Breast epithelium (tissue), 3 donors: ENCODE results near the gene SMURF1.

Experiments
- POLR2A ChIP-seq: fragments of 450-650 bp; IDR thresholded peaks from one replicate; pipeline ENCODE4 v1.6.1; 2016; ENCODE audit warnings: antibody characterized with exemption, mild to moderate bottlenecking, moderate library complexity
- POLR2AphosphoS5 ChIP-seq, 3 donors: sonication (generic); formaldehyde crosslinking; IDR thresholded peaks; one replicate each; pipeline ENCODE4 v1.6.1; 2017; ENCODE audit warnings: antibody characterized with exemption in 3 of 3
- TF ChIP-seq, protein P1 (sequence below), 3 donors: fragments of 450-650 bp; IDR thresholded peaks; one replicate each; pipeline ENCODE4 v1.5.1; 2016 to 2017; ENCODE audit warnings: antibody characterized with exemption in 3 of 3, mild to moderate bottlenecking in 3 of 3, moderate library complexity in 3 of 3

DNA sequence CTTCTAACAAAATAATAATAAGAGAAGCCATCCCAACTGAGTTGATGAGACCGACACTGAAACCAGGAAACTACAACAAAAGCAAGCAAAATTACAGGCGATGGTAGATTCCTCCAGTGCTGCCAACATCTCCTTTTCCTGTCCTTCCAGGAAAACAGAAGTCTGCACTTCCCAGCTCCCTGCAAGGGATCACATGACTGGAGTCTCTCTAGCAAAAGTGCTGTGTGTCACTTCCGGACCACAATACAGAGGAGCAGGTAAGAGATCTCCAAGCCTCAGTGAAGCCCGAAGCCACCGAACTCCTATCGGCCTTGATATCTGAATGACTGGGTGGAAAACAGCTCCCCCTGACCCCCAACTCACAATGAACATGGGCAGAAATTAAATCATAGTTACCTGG lies 63.2 kb downstream of the SMURF1 start:
- TF ChIP-seq, protein P1, sequence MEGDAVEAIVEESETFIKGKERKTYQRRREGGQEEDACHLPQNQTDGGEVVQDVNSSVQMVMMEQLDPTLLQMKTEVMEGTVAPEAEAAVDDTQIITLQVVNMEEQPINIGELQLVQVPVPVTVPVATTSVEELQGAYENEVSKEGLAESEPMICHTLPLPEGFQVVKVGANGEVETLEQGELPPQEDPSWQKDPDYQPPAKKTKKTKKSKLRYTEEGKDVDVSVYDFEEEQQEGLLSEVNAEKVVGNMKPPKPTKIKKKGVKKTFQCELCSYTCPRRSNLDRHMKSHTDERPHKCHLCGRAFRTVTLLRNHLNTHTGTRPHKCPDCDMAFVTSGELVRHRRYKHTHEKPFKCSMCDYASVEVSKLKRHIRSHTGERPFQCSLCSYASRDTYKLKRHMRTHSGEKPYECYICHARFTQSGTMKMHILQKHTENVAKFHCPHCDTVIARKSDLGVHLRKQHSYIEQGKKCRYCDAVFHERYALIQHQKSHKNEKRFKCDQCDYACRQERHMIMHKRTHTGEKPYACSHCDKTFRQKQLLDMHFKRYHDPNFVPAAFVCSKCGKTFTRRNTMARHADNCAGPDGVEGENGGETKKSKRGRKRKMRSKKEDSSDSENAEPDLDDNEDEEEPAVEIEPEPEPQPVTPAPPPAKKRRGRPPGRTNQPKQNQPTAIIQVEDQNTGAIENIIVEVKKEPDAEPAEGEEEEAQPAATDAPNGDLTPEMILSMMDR (IDR thresholded peaks at IDR 0.05), result no peak
- TF ChIP-seq POLR2AphosphoS5 (IDR thresholded peaks at IDR 0.05) (no peak), POLR2A (no peak)
